GM23248 (cell line): ENCODE data around the gene SLC5A1. TPM values are rescaled to one million over a fixed set of nuclear protein-coding genes. Genes with fewer than 3 reads are reported as not detected.

Source experiments
- DNase-seq: peaks from one replicate; pipeline ENCODE4 v3.0.0-alpha.2; 2015
- H2AFZ ChIP-seq: fragments of 200-600 bp; sonication (generic); 2 replicates; pipeline ENCODE4 v1.6.1; 2016; ENCODE audit warnings: antibody characterized with exemption
- H3F3A ChIP-seq: fragments of 200-600 bp; sonication (generic); 2 replicates; pipeline ENCODE4 v1.6.1; 2016; ENCODE audit warnings: mild to moderate bottlenecking, antibody characterized with exemption, mixed run types; ENCODE audit not compliant: insufficient read depth
- H3K27ac ChIP-seq: fragments of 200-600 bp; sonication (generic); 2 replicates; pipeline ENCODE4 v1.5.1; 2016; ENCODE audit warnings: mild to moderate bottlenecking
- H3K27me3 ChIP-seq: fragments of 200-600 bp; sonication (generic); replicated peaks from 2 replicates; pipeline ENCODE4 v1.6.1; 2016; ENCODE audit warnings: mild to moderate bottlenecking; ENCODE audit not compliant: insufficient read depth
- H3K36me3 ChIP-seq: fragments of 200-600 bp; sonication (generic); 2 replicates; pipeline ENCODE4 v1.6.1; 2016; ENCODE audit warnings: low read depth, mild to moderate bottlenecking
- H3K4me1 ChIP-seq: fragments of 200-600 bp; sonication (generic); 2 replicates; pipeline ENCODE4 v1.6.1; 2016; ENCODE audit warnings: mild to moderate bottlenecking; ENCODE audit not compliant: insufficient read depth
- H3K4me2 ChIP-seq: fragments of 200-600 bp; sonication (generic); one replicate; pipeline ENCODE4 v1.6.1; 2016; ENCODE audit warnings: mild to moderate bottlenecking; ENCODE audit not compliant: unreplicated experiment
- H3K4me3 ChIP-seq: fragments of 200-600 bp; sonication (generic); 2 replicates; pipeline ENCODE4 v1.5.1; 2016; ENCODE audit warnings: mild to moderate bottlenecking
- H3K79me2 ChIP-seq: fragments of 200-600 bp; sonication (generic); 2 replicates; pipeline ENCODE4 v1.6.1; 2016; ENCODE audit warnings: mild to moderate bottlenecking; ENCODE audit not compliant: insufficient read depth
- H3K9ac ChIP-seq: fragments of 200-600 bp; sonication (generic); 2 replicates; pipeline ENCODE4 v1.6.1; 2016; ENCODE audit warnings: mild to moderate bottlenecking
- H3K9me2 ChIP-seq: fragments of 200-600 bp; sonication (generic); 2 replicates; pipeline ENCODE4 v1.6.1; 2016; ENCODE audit warnings: mixed run types, mild to moderate bottlenecking, moderate library complexity; ENCODE audit not compliant: insufficient read depth
- H3K9me3 ChIP-seq: fragments of 200-600 bp; sonication (generic); one replicate; pipeline ENCODE4 v1.6.1; 2017; ENCODE audit warnings: low read depth
- H4K20me1 ChIP-seq: fragments of 200-600 bp; sonication (generic); 2 replicates; pipeline ENCODE4 v1.6.0; 2016; ENCODE audit not compliant: insufficient read depth
- EZH2 ChIP-seq: fragments of 200-600 bp; sonication (generic); IDR thresholded peaks from 2 replicates; pipeline ENCODE4 v1.6.1; 2018; ENCODE audit warnings: antibody characterized with exemption, mild to moderate bottlenecking; ENCODE audit not compliant: insufficient read depth, poor library complexity, severe bottlenecking
- EZH2phosphoT487 ChIP-seq: fragments of 200-600 bp; sonication (generic); IDR thresholded peaks from 2 replicates; pipeline ENCODE4 v1.6.1; 2018; ENCODE audit warnings: antibody characterized with exemption, moderate library complexity, mild to moderate bottlenecking, low read depth; ENCODE audit not compliant: insufficient read depth
- WGBS, 2 experiments: methylation state at CpG; one replicate each; pipeline ENCODE4 v1.1.6; 2015 to 2017; ENCODE audit warnings: low lambda C conversion rate in 2 of 2, low coverage in 1 of 2; ENCODE audit errors: missing lambda C conversion rate in 2 of 2; 5-methylcytosine and 5-hydroxymethylcytosine counted together
- in situ Hi-C: fragments of 300-500 bp; cut with MboI; formaldehyde crosslinking; loops from 2 replicates; pipeline ENCODE4 v1.15.0; 2020
- polyA plus RNA-seq: library from polyadenylated mRNA; unstranded; fragments of >200 nt; fragmentation: Nextera tagmentation; extraction: Ambion mirVana; gene quantifications from 2 replicates; pipeline ENCODE4 v1.2.1, GENCODE V29; 2016
- total RNA-seq: library from RNA; depleted of rRNA; stranded (reverse); fragments of >200 nt; shearing (Covaris generic); gene quantifications from 2 replicates; pipeline ENCODE4 v1.2.3, GENCODE V29; 2014; rRNA removed

The SLC5A1 gene
- total RNA-seq = not detected in 2 replicates
- not detected in 2 replicates for polyA plus RNA-seq

DNA sequence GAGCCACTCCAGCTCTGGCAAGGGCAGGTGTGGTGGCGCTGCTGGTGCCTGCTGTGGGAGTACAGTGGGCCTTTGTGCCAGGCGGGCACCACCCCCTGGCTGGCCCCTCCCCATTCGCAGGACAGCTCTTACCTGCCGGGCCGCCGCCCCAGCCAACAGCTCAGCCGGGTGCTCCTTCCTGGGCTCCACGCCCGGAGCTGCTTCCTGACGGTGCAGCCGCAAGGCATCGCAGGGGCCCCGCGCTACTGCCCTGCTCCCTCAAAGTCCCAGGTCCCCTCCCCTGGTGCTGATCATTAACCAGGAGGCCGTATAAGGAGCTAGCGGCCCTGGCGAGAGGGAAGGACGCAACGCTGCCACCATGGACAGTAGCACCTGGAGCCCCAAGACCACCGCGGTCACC lies at the start of gene SLC5A1:
SLC5A1 (plus strand) TSS at position 338 of the 400 bp plus-strand sequence; CDS start at position 359, 21 bp downstream.
- H3K27me3 ChIP-seq = no peaks in the 10 kb centered on the region; the same call in none of the 2 replicates
- in situ Hi-C loops = no loop called here
- no peak for DNase-seq

DNA sequence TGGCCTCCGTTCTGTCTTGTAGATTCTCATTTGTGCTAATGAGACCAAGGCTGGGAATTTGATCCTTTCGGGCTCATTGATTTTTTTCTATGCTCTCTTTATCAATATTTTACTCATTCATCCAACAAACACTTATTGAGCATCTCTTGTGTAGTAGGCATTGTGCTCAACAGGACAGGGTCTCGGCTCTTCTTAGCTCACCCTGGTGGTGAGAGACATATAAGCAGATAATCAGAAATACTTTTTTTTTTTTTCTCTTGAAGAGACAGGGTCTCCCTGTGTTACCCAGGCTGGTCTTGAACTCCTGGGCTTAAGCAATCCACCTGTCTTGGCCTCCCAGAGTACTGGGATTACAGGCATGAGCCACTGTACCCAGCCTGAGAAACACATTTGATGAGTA lies 48.0 kb upstream of the SLC5A1 start:
- Histone ChIP-seq H3K27ac (no peak overlapping the region), H3K4me2 (no peak overlapping the region), H4K20me1 (no peaks in the 10 kb centered on the region), H3K9me3 (no peaks in the 10 kb centered on the region), H3K4me3 (no peak overlapping the region), H3K9me2 (no peaks in the 10 kb centered on the region), H3K4me1 (no peaks in the 10 kb centered on the region), H3F3A (no peaks in the 10 kb centered on the region), H3K79me2 (no peaks in the 10 kb centered on the region), H3K27me3 (peaks cover 16% of the 10 kb centered on the region), H2AFZ (no peak overlapping the region), H3K36me3 (no peaks in the 10 kb centered on the region), H3K9ac (no peak overlapping the region)
- TF ChIP-seq EZH2 (no peak), EZH2phosphoT487 (no peak)
- in situ Hi-C loops = no loop called here
- DNase-seq = no peak
- WGBS, 2 experiments = 43 to 44% methylated on average over 3 of the region's 3 CpGs

More for the DNA sequence above, at the start of gene SLC5A1:
- no peak within 1 kb of the TSS for H3K4me3 ChIP-seq
- no peak within 1 kb of the TSS for H3K4me2 ChIP-seq
- no peaks in the 10 kb centered on the region for H4K20me1 ChIP-seq
- no peak for TF ChIP-seq EZH2phosphoT487
- H3K27ac ChIP-seq = no peak within 1 kb of the TSS
- no peaks in the 10 kb centered on the region for H3K36me3 ChIP-seq
- H3K9me3 ChIP-seq = no peaks in the 10 kb centered on the region
- H3K79me2 ChIP-seq = no peaks in the 10 kb centered on the region
- no peak within 1 kb of the TSS for H2AFZ ChIP-seq
- WGBS, 2 experiments = 61 to 66% methylated on average over 20 to 21 of the region's 21 CpGs
- no peaks in the 10 kb centered on the region for H3K4me1 ChIP-seq
- no peaks in the 10 kb centered on the region for H3F3A ChIP-seq
- no peaks in the 10 kb centered on the region for H3K9me2 ChIP-seq
- no peak within 1 kb of the TSS for H3K9ac ChIP-seq

DNA sequence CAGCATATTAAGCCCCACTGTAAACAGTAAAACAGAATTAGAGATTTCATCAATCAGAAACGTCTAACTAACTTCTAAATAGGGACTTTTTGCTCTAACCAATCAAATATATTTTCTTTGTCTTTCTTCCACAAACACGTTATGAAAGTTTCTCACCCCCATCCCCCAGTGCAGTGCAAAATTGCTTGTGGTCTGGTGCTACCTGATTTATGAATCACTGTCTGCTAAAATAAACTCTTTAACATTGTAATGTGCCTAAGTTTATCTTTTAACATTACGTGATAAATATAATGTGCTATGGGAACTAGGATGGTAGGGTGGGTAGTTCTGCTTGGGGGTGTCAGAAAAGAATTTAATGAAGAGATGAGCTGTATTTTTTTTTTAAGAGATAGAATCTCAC lies 47.3 kb upstream of the SLC5A1 start:
- H3K4me2 ChIP-seq = no peak overlapping the region
- no peak for TF ChIP-seq EZH2phosphoT487
- H3K4me1 ChIP-seq = no peaks in the 10 kb centered on the region
- 25 to 27% methylated on average over 3 of the region's 3 CpGs for WGBS, 2 experiments
- H3K9me2 ChIP-seq = no peaks in the 10 kb centered on the region
- H2AFZ ChIP-seq = no peak overlapping the region
- in situ Hi-C loops = no loop called here
- H3K4me3 ChIP-seq = no peak overlapping the region
- no peaks in the 10 kb centered on the region for H3K9me3 ChIP-seq
- H4K20me1 ChIP-seq = no peaks in the 10 kb centered on the region
- no peak overlapping the region for H3K27ac ChIP-seq
- peaks cover 12% of the 10 kb centered on the region for H3K27me3 ChIP-seq
- no peaks in the 10 kb centered on the region for H3F3A ChIP-seq
- no peak overlapping the region for H3K9ac ChIP-seq
- H3K79me2 ChIP-seq = no peaks in the 10 kb centered on the region
- H3K36me3 ChIP-seq = no peaks in the 10 kb centered on the region
- no peak for DNase-seq

DNA sequence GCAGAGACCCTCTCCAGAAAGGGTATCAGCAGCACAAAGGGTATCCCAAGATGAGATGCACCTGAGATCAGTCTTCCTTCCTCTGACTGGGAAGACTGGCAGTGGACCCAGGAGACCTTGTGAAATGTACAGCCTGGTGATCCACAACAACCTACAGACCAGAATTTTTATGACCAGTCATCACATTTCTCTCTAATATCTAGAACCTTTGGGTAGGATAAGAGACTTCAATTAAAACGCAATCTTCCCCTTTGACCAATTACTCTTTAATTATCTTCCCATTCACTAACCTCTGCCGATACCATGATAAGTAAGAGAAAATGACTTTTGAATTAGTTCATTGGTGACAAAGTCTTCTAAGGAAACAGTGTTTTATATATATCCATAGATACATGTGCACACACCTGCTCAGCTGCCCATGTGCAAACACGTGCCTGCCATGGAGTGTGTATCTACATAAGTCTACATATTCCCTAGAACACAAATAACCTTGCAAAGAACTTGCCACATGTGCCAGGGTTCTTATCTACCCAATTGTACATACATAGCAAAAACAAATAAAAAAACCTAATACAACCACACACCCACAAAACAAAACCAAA lies 44.2 kb upstream of the SLC5A1 start:
- DNase-seq = no peak
- Histone ChIP-seq H2AFZ (no peak overlapping the region), H3K4me1 (no peaks in the 10 kb centered on the region), H3K36me3 (no peaks in the 10 kb centered on the region), H3K27ac (no peak overlapping the region), H3K27me3 (peaks cover 4% of the 10 kb centered on the region; the same call in 1 of the 2 replicates), H3K9ac (no peak overlapping the region), H3K9me3 (no peaks in the 10 kb centered on the region), H3K79me2 (no peaks in the 10 kb centered on the region), H3K9me2 (no peaks in the 10 kb centered on the region), H3K4me3 (no peak overlapping the region), H3K4me2 (no peak overlapping the region), H4K20me1 (no peaks in the 10 kb centered on the region), H3F3A (no peaks in the 10 kb centered on the region)
- no peak for TF ChIP-seq EZH2
- TF ChIP-seq EZH2phosphoT487 = no peak
- in situ Hi-C loops = no loop called here
- WGBS, 2 experiments = 77 to 79% methylated on average over 3 of the region's 3 CpGs
